Muscle of leg (tissue), 11 donors: ENCODE measurements around the gene INTS11. TPM values are rescaled to one million over a fixed set of nuclear protein-coding genes. Genes with fewer than 3 reads are reported as not detected.

ENCODE experiments used
- DNase-seq: peaks from one replicate; pipeline ENCODE4 v3.0.0; 2013
- H3K27ac ChIP-seq: one replicate; pipeline ENCODE4 v1.5.1; 2013; ENCODE audit warnings: mild to moderate bottlenecking, low read length, control low read depth
- H3K27me3 ChIP-seq: one replicate; pipeline ENCODE4 v1.6.1; 2013; ENCODE audit warnings: low read length; ENCODE audit not compliant: control insufficient read depth, insufficient read depth
- H3K36me3 ChIP-seq: one replicate; pipeline ENCODE4 v1.6.1; 2013; ENCODE audit warnings: low read length; ENCODE audit not compliant: control insufficient read depth, insufficient read depth
- H3K4me1 ChIP-seq: one replicate; pipeline ENCODE4 v1.6.1; 2013; ENCODE audit warnings: low read length; ENCODE audit not compliant: control insufficient read depth, insufficient read depth
- H3K4me3 ChIP-seq: one replicate; pipeline ENCODE4 v1.5.1; 2013; ENCODE audit warnings: low read length, control low read depth
- H3K9me3 ChIP-seq: replicated peaks from 2 replicates; pipeline ENCODE4 v1.6.1; 2013; ENCODE audit warnings: low read depth, low read length; ENCODE audit not compliant: control insufficient read depth
- WGBS: methylation state at CpG from one replicate; pipeline ENCODE4 v1.1.5; 2013; ENCODE audit warnings: missing lambda C conversion rate; ENCODE audit not compliant: insufficient coverage; 5-methylcytosine and 5-hydroxymethylcytosine counted together
- polyA plus RNA-seq, 8 donors: library from polyadenylated mRNA; unstranded; fragments of 120-200 nt; gene quantifications; one replicate each; pipeline versions ENCODE4 v1.2.1 to v1.2.3, GENCODE V29; 2013; ENCODE audit warnings: inconsistent platforms in 1 of 8, low replicate concordance in 1 of 8; ENCODE audit not compliant: insufficient read length in 8 of 8, insufficient read depth in 1 of 8
- total RNA-seq: library from RNA; stranded (reverse); fragments of 120-200 nt; gene quantifications from one replicate; pipeline ENCODE4 v1.2.4, GENCODE V29; 2013

Gene INTS11
- total and polyA plus RNA-seq, 9 donors: 55.9 to 100 (median 86.0) TPM

- DNase-seq: no peak
- peaks cover 10% of the 10 kb centered on the region for H3K4me1 ChIP-seq
- no peaks in the 10 kb centered on the region for H3K9me3 ChIP-seq
- WGBS: 84% methylated on average over 9 of the region's 9 CpGs
- H3K27ac ChIP-seq: no peak overlapping the region
- no peaks in the 10 kb centered on the region for H3K27me3 ChIP-seq
- H3K4me3 ChIP-seq: no peak overlapping the region
- H3K36me3 ChIP-seq: peaks cover 24% of the 10 kb centered on the region
Measured at GRCh38 chr1:1292442-1292779, 32.0 kb downstream of the INTS11 start.

- Histone ChIP-seq H3K36me3 (peaks cover 23% of the 10 kb centered on the region), H3K27ac (no peak overlapping the region), H3K4me1 (peaks cover 10% of the 10 kb centered on the region), H3K27me3 (no peaks in the 10 kb centered on the region), H3K9me3 (no peaks in the 10 kb centered on the region), H3K4me3 (no peak overlapping the region)
- WGBS: 32% methylated on average over 40 of the region's 45 CpGs
- peak; percentile 70 for DNase-seq
Measured at GRCh38 chr1:1291548-1292441, 32.7 kb downstream of the INTS11 start.

DNA sequence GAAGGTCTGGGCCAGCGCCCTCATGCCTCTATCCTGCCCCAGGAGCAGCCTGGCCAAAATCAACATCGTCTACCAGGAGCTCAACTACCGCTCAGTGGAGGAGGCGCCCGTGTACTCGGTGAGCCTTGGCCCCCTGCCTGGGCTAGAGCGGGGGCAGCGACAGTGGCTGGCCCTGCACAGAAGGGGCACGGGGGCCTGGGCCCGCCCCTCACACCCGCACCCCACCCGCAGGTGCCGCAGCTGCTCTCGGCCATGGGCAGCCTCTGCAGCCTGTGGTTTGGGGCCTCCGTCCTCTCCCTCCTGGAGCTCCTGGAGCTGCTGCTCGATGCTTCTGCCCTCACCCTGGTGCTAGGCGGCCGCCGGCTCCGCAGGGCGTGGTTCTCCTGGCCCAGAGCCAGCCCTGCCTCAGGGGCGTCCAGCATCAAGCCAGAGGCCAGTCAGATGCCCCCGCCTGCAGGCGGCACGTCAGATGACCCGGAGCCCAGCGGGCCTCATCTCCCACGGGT, 33.4 kb downstream of the INTS11 start:
- peaks cover 16% of the 10 kb centered on the region for H3K36me3 ChIP-seq
- no peak overlapping the region for H3K4me3 ChIP-seq
- H3K27me3 ChIP-seq: peaks cover 2% of the 10 kb centered on the region
- no peak for DNase-seq
- H3K27ac ChIP-seq: no peak overlapping the region
- H3K9me3 ChIP-seq: no peaks in the 10 kb centered on the region
- H3K4me1 ChIP-seq: peaks cover 10% of the 10 kb centered on the region
- 50% methylated on average over 28 of the region's 28 CpGs for WGBS

GRCh38 chr1:1290238-1290731, 34.2 kb downstream of the INTS11 start:
- H3K27ac ChIP-seq: no peak overlapping the region
- no peak overlapping the region for H3K4me3 ChIP-seq
- H3K4me1 ChIP-seq: peaks cover 10% of the 10 kb centered on the region
- H3K36me3 ChIP-seq: peaks cover 8% of the 10 kb centered on the region
- peaks cover 2% of the 10 kb centered on the region for H3K27me3 ChIP-seq
- WGBS: 43% methylated on average over 11 of the region's 15 CpGs
- no peak for DNase-seq
- H3K9me3 ChIP-seq: no peaks in the 10 kb centered on the region

- Histone ChIP-seq H3K9me3 (no peaks in the 10 kb centered on the region), H3K4me1 (peaks cover 10% of the 10 kb centered on the region), H3K36me3 (no peaks in the 10 kb centered on the region), H3K4me3 (no peak overlapping the region), H3K27ac (no peak overlapping the region), H3K27me3 (peaks cover 2% of the 10 kb centered on the region)
- no peak for DNase-seq
- WGBS: 80% methylated on average over 31 of the region's 46 CpGs
Measured at GRCh38 chr1:1287288-1288110, 37.0 kb downstream of the INTS11 start.

GRCh38 chr1:1286313-1287261, 37.9 kb downstream of the INTS11 start:
- Histone ChIP-seq H3K4me3 (no peak overlapping the region), H3K4me1 (peaks cover 8% of the 10 kb centered on the region), H3K27me3 (peaks cover 2% of the 10 kb centered on the region), H3K27ac (no peak overlapping the region), H3K9me3 (no peaks in the 10 kb centered on the region), H3K36me3 (no peaks in the 10 kb centered on the region)
- 48% methylated on average over 45 of the region's 50 CpGs for WGBS
- DNase-seq: no peak

DNA sequence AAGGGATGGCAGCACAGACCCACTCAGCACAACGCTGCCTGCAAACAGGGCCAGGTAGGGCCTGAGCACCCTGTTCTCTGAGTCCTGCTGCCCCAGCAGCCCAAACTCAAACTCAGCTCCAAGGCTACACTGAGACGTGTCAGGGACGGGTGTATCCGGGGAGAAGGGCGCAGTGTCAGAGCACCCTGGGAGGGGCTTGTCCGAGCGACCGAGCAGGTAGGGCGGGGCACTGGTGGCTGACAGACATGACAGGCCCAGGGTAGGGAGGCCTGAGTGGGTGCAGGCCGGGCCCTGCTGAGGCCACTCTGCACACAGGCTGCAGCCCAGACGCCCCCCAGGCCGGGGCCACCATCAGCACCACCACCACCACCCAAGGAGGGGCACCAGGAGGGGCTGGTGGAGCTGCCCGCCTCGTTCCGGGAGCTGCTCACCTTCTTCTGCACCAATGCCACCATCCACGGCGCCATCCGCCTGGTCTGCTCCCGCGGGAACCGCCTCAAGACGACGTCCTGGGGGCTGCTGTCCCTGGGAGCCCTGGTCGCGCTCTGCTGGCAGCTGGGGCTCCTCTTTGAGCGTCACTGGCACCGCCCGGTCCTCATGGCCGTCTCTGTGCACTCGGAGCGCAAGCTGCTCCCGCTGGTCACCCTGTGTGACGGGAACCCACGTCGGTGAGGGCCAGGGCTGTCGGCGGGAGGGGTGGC, 38.7 kb downstream of the INTS11 start:
- no peaks in the 10 kb centered on the region for H3K9me3 ChIP-seq
- H3K4me1 ChIP-seq: peaks cover under 1% of the 10 kb centered on the region
- H3K36me3 ChIP-seq: no peaks in the 10 kb centered on the region
- peaks cover 2% of the 10 kb centered on the region for H3K27me3 ChIP-seq
- WGBS: 65% methylated on average over 26 of the region's 37 CpGs
- no peak overlapping the region for H3K4me3 ChIP-seq
- no peak overlapping the region for H3K27ac ChIP-seq
- no peak for DNase-seq

GRCh38 chr1:1285102-1285571, 39.3 kb downstream of the INTS11 start:
- no peaks in the 10 kb centered on the region for H3K9me3 ChIP-seq
- H3K27ac ChIP-seq: no peak overlapping the region
- H3K4me3 ChIP-seq: no peak overlapping the region
- H3K4me1 ChIP-seq: no peaks in the 10 kb centered on the region
- WGBS: 77% methylated on average over 22 of the region's 22 CpGs
- no peaks in the 10 kb centered on the region for H3K36me3 ChIP-seq
- peaks cover 2% of the 10 kb centered on the region for H3K27me3 ChIP-seq
- DNase-seq: no peak
